Small intestine (tissue), 7 donors: ENCODE data around the gene JPH3. TPM values are rescaled to one million over a fixed set of nuclear protein-coding genes. Genes with fewer than 3 reads are reported as not detected.

ENCODE experiments used
- DNase-seq, 2 donors: peaks; one replicate each; pipeline versions ENCODE4 v3.0.0 to v3.0.0-alpha.2; 2013
- FAIRE-seq: peaks from 2 replicates; lab custom pipeline; 2012; peaks lifted over from hg19 to GRCh38; lab: Jason Lieb, UNC
- H3K27ac ChIP-seq, 3 donors: one replicate each; pipeline ENCODE4 v1.5.1; 2013; ENCODE audit warnings: low read length in 2 of 3, mild to moderate bottlenecking in 2 of 3, control low read depth in 1 of 3, inconsistent platforms in 1 of 3, low read depth in 1 of 3, moderate library complexity in 1 of 3
- H3K27me3 ChIP-seq, 3 donors: one replicate each; pipeline ENCODE4 v1.6.1; 2013; ENCODE audit warnings: low read length in 3 of 3, inconsistent platforms in 1 of 3; ENCODE audit not compliant: control insufficient read depth in 3 of 3, insufficient read depth in 3 of 3
- H3K36me3 ChIP-seq, 3 donors: one replicate each; pipeline ENCODE4 v1.6.1; 2013; ENCODE audit warnings: low read length in 3 of 3, inconsistent platforms in 1 of 3, low read depth in 1 of 3, mild to moderate bottlenecking in 1 of 3, moderate library complexity in 1 of 3; ENCODE audit not compliant: control insufficient read depth in 3 of 3, insufficient read depth in 2 of 3
- H3K4me1 ChIP-seq, 3 donors: one replicate each; pipeline ENCODE4 v1.6.1; 2013; ENCODE audit warnings: low read length in 2 of 3, inconsistent platforms in 1 of 3, low read depth in 1 of 3, mild to moderate bottlenecking in 1 of 3, moderate library complexity in 1 of 3; ENCODE audit not compliant: control insufficient read depth in 3 of 3, insufficient read depth in 2 of 3
- H3K4me3 ChIP-seq, 3 donors: one replicate each; pipeline ENCODE4 v1.5.1; 2013; ENCODE audit warnings: low read length in 3 of 3, control low read depth in 1 of 3, inconsistent platforms in 1 of 3, low read depth in 1 of 3, mild to moderate bottlenecking in 1 of 3, moderate library complexity in 1 of 3
- H3K9me3 ChIP-seq, 2 donors: one replicate each; pipeline ENCODE4 v1.6.1; 2013; ENCODE audit warnings: low read depth in 1 of 2, low read length in 1 of 2; ENCODE audit not compliant: control insufficient read depth in 2 of 2, insufficient read depth in 1 of 2
- WGBS, 3 donors: extraction: QIAGEN DNeasy Blood & Tissue Kit; methylation state at CpG; one replicate each; pipeline ENCODE4 v1.1.7; 2013; 5-methylcytosine and 5-hydroxymethylcytosine counted together
- polyA plus RNA-seq, 4 donors: library from polyadenylated mRNA; stranded (reverse) in 3 of 4; unstranded in 1 of 4; fragments of 200-250 nt in 3 of 4; fragments of 120-200 nt in 1 of 4; gene quantifications; one replicate each; pipeline versions ENCODE4 v1.2.1 to v1.2.3, GENCODE V29; 2013
- donor health status: healthy with polysubstance abuse.
- donor health status: control.
- donor health status: control.
- donor health status: Bipolar disorder and iron deficiency.
- donor health status: healthy.

JPH3 gene
- polyA plus RNA-seq, 4 donors = 0.22 to 2.4 TPM; not detected in 2

DNA sequence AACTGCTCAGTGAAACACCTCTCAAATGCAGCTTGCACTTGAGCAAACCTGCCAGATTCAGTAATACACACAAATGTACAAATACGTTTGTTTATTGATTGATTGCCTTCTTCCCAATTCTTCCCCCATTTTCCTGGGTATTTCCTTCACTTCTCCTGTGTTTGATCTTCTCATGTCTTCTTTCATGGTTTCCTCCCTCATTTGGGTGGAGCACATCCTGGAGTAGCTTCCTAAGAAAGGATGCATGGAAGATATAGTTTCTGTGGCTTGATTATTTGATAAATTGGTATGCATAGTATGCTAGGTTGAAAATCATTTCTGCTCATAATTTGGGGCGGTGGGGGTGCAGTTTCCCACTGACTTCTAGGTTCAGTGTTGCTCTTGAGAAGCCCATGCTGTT, 28.8 kb downstream of the JPH3 start:
- H3K4me1 ChIP-seq = peaks cover 2 to 5% (median 2%) of the 10 kb centered on the region in 3 donors
- no peak for DNase-seq
- H3K36me3 ChIP-seq = peaks cover 0 to 2% (median 0%) of the 10 kb centered on the region in 3 donors
- H3K27me3 ChIP-seq = peaks cover 0 to 5% (median 0%) of the 10 kb centered on the region in 3 donors
- FAIRE-seq = no peak
- no peak overlapping the region for H3K27ac ChIP-seq
- H3K4me3 ChIP-seq = no peak overlapping the region
- no peaks in the 10 kb centered on the region for H3K9me3 ChIP-seq
- WGBS, 3 donors = 74 to 83% (median 76%) methylated on average over 2 of the region's 2 CpGs

DNA sequence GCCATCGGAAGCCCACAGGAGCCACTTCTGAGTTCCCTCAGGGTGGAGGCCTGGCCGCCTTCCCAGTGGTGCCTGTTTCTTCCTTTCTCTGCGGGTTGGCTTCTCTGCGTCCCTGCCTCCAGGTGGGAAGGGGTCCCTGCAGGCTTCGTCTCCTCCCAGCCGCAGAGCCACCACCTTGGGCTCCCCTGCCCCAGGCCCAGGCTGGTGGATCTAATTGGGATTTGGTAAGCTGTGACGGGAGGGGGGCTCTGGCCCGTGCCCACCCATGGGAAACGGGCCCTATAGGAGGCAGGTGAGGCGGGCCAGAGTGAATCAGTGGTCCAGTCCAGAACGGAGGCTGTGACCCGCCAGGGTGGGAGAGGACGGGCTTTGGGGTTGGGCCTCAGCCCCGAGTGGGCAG, 32.1 kb downstream of the JPH3 start:
- Histone ChIP-seq H3K4me3 (no peak overlapping the region), H3K36me3 (peaks cover 0 to 2% (median 0%) of the 10 kb centered on the region in 3 donors), H3K4me1 (peaks cover 2 to 8% (median 3%) of the 10 kb centered on the region in 3 donors), H3K27me3 (peaks cover 0 to 5% (median 0%) of the 10 kb centered on the region in 3 donors), H3K27ac (no peak overlapping the region), H3K9me3 (no peaks in the 10 kb centered on the region)
- FAIRE-seq (no peak), DNase-seq (no peak)
- WGBS, 3 donors = 87 to 91% (median 90%) methylated on average over 13 to 14 of the region's 14 CpGs

DNA sequence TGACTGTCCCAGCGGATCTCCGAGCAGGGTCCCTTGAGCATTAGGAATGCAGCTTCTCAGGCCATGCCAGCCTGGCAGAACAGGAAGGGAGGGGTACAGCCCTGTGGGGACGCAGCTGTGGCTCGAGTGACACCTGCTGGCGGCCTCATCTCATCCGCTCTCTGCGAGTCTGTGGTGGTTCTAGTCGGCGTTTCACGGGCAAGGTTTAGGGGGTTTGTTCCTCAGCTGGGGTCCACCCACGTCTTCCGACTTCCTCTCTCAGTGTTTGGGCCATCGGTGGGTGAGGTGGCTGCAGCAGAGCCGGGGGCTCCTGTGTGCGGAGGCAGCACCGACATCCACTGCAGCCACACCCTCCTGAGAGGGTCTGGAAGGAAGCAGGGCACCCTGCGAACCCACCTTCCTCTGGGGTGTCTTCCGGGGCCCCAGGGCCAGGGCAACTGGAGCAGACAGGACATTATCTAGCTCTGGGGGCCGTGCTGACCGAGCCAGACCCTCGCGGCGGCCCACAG, 33.3 kb downstream of the JPH3 start:
- Histone ChIP-seq H3K4me3 (no peak overlapping the region), H3K9me3 (no peaks in the 10 kb centered on the region), H3K36me3 (no peaks in the 10 kb centered on the region), H3K4me1 (peaks cover 2 to 8% (median 3%) of the 10 kb centered on the region in 3 donors), H3K27me3 (peaks cover 0 to 2% (median 0%) of the 10 kb centered on the region in 3 donors), H3K27ac (no peak overlapping the region)
- peak; percentile 60 to 69 for DNase-seq
- no peak for FAIRE-seq
- WGBS, 3 donors = 3 to 12% (median 3%) methylated on average over 22 to 23 of the region's 23 CpGs

DNA sequence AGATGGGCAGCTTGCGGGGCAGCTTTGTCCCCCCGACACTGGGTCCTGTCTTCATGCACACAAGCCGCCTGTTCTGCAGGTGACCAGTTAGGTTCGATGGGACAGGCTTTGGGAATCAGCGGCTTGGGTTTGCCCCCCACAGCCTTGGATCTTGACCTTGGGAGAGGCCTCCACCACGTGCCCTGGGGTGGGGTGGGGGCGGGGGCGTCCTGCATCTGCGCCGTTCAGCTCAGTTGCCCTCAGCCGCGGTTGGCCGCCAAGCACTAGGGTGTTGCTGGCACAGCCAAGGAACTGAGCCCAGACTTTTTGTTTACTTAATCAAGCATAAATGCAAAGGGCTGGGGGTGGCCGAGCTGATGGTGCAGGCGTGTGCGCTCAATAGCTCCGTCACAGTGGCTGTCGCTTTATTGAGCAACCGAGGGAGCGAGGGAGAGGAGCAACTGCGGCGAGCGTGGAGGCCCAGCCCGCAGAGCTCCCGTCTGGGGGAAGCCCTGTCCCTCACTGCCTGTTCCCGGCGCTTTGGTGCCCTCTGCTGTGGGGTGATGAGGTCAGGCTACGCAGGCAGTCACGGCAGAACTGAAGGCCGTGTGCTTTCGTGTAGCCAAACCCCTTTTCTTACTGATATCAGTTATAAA, 33.9 kb downstream of the JPH3 start:
- H3K4me1 ChIP-seq = peaks cover 2 to 8% (median 3%) of the 10 kb centered on the region in 3 donors
- FAIRE-seq (no peak), DNase-seq (peak; percentile 77 to 80)
- WGBS, 3 donors = 4 to 12% (median 7%) methylated on average over 31 of the region's 31 CpGs
- H3K27ac ChIP-seq = no peak overlapping the region
- no peaks in the 10 kb centered on the region for H3K36me3 ChIP-seq
- H3K9me3 ChIP-seq = no peaks in the 10 kb centered on the region
- peaks cover 0 to 2% (median 0%) of the 10 kb centered on the region in 3 donors for H3K27me3 ChIP-seq
- no peak overlapping the region for H3K4me3 ChIP-seq

DNA sequence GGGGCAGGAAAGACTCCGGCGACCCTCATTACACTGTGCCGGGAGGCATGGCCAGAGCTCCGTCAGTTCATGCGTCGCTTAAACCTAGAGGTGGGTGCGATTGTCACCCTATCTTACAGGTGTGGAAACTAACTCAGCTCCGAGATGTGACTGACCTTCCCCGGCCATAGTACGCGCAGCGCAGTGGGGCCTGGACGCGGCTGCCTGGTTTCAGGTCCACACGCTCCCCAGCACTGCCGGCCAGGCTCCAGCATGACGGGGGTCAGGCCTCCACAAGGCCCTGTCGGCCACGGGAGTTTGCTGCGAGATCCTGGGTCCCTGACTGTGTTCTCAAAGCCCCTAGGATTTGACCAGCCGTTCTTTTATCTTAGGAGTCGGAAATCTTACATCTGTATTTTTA, 34.4 kb downstream of the JPH3 start:
- DNase-seq = no peak

DNA sequence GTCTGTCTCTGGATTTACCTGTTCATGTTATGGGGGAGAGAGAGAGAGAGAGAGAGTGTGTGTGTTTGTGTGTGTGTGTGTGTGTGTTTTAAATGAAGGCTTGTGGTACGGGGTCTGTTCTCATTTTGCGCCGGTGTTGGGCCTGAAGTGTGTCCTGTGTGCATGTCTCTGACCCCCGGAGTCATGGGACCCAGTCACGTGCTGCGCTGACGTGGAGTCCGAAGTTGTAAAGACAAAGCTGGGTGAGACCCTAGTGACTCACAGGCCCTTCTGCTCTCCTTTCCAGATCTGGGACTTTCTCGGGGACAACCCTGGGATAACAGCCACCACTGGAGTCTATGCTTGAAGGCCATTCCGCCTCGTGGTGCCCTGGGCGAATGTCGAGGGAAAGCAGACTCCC, 35.0 kb downstream of the JPH3 start:
- FAIRE-seq (no peak), DNase-seq (no peak)
- WGBS, 3 donors = 88 to 94% (median 89%) methylated on average over 13 of the region's 13 CpGs
- Histone ChIP-seq H3K9me3 (no peaks in the 10 kb centered on the region), H3K4me1 (peaks cover 2 to 8% (median 3%) of the 10 kb centered on the region in 3 donors), H3K27me3 (peaks cover 0 to 2% (median 0%) of the 10 kb centered on the region in 3 donors), H3K4me3 (no peak overlapping the region), H3K27ac (no peak overlapping the region), H3K36me3 (no peaks in the 10 kb centered on the region)

More for the DNA sequence above, 34.4 kb downstream of the JPH3 start:
- no peak overlapping the region for H3K4me3 ChIP-seq
- peaks cover 0 to 2% (median 0%) of the 10 kb centered on the region in 3 donors for H3K27me3 ChIP-seq
- WGBS, 3 donors = 78 to 86% (median 80%) methylated on average over 22 of the region's 22 CpGs
- H3K27ac ChIP-seq = no peak overlapping the region
- H3K4me1 ChIP-seq = peaks cover 2 to 8% (median 3%) of the 10 kb centered on the region in 3 donors
- no peaks in the 10 kb centered on the region for H3K9me3 ChIP-seq
- no peak for FAIRE-seq
- no peaks in the 10 kb centered on the region for H3K36me3 ChIP-seq

DNA sequence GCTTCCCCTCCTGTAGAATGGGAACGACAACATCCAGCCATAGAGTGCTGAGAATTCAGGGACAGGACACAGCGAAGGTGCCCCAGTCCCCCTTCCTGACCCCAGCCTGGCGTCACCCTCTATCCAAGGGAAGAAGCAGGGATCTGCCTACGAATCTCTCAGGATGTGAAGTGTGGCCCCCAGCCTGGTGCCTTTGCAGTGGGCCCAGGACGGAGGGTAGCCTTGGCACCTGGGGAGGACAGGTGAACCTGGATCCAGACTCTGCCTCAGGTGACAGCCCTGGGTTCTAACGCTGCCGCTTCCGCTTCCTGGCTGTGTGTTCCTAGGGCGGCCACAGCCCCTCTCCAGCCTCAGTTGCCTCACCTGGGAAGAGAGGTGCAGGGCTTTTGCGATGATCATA, 36.4 kb downstream of the JPH3 start:
- Histone ChIP-seq H3K36me3 (no peaks in the 10 kb centered on the region), H3K27me3 (peaks cover 0 to 2% (median 0%) of the 10 kb centered on the region in 3 donors), H3K4me1 (peaks cover 2 to 8% (median 3%) of the 10 kb centered on the region in 3 donors), H3K4me3 (no peak overlapping the region), H3K9me3 (no peaks in the 10 kb centered on the region), H3K27ac (no peak overlapping the region)
- DNase-seq = no peak
- FAIRE-seq = no peak
- 71 to 88% (median 84%) methylated on average over 9 to 10 of the region's 10 CpGs for WGBS, 3 donors

DNA sequence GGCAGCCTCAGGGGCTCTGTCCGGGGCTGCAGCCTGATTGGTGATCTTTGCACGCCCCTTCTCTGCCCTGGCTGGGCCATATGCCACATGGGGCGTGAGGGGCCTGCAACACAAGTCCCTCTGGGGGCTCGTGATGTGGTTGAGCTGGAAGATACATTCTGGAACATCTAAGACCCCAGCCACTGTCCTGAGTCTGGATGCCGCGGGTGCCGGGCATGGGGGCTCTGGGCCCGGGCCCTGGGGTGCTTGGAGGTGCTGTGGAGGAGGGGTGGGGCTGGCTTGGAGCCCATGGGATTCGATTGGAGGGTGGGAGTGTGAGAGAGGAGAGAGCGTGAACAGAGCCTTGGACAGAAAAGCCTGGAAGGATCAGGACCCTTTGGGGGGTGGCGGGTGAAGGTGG, 39.4 kb downstream of the JPH3 start:
- H3K4me3 ChIP-seq = no peak overlapping the region
- WGBS, 3 donors = 72 to 77% (median 73%) methylated on average over 11 of the region's 11 CpGs
- no peaks in the 10 kb centered on the region for H3K36me3 ChIP-seq
- H3K27ac ChIP-seq = no peak overlapping the region
- no peak for DNase-seq
- peaks cover 0 to under 1% (median 0%) of the 10 kb centered on the region in 3 donors for H3K27me3 ChIP-seq
- H3K4me1 ChIP-seq = no peaks in the 10 kb centered on the region
- no peaks in the 10 kb centered on the region for H3K9me3 ChIP-seq
- FAIRE-seq = no peak
